ENCODE data around the gene SEZ6L.

Gene SEZ6L

DNA sequence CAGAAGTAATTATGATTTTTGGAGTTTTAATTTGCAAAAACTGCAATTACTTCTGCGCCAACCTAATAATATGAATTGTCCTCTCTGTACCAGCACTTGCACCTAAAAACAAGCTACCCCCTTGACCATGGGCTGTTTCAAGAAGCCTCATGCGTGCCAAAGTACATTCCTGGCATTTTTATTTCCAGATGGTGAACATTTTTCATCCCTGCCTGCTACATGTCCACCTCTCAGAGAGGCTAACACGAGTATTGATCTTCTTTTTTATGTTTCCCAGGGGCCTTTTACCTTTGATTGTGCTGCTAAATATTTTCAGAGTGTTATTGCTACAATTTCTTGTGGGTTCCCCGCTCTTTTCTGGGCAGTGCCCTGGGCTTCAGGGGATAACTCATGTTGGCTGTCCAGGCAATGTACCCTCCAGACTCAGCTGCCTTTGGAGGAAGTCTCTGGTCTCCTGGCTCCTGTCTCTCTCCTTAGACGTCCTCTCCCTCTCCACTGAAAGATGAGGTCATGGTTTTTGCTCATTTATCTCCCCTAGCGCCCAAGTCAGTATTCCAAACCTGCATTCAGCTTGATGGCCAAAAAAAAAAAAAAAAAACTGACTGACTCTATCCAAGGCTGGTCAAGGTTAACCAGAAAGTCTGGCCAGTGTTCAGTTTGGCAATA is 173.6 kb downstream of the SEZ6L start:
- no peak for DNase-seq

DNA sequence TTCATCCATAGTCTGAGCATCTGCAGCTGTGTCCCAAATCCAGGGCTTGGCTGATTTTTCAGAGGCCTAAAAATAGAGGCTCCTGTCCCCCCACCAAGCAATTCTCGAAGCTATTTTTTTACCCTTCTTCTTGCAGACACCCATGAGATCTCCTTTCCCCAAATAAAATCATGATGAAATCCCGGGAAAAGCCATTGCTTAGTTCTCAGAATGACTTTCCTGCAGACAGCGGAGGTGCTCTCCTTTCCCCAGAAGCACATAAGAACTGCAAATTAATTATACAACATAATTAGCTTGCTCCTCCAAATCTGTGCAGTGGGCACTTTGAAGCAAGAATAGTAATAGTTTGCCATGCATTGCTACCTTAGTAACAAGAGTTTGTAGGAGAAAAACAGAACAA is 176.2 kb downstream of the SEZ6L start:
- DNase-seq: no peak

DNA sequence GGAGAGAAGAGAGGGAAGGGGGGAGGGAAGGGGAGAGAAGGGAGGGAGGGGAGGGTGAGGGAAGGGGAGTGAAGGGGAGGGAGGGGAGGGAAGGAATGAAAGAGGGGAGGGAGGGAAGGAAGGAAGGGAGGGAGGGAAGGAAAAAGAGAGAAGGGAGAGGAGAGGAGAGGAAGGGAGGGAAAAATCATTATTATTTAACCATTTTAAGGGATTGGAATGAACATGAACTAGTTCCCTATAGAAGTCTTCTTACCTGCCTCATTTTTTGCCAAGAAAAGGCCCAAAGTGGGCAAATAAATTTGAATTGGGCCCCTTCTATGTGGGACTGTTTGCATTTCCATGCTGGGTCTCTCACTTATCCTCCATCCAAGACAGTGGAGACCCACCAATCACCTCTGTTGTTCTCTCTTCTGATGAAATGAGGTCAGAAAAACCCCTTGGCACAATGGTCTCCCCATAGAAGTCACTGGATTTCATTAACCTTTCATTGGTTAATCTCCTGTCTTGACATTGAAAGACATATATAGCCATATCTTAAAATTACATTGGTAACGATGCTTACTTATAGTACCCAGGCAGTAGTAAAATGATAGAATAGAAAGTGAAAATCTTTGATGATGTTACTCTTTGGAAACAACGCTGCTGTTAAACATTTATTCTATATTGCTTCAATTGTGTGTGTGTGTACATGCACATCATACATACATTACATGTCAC is 179.7 kb downstream of the SEZ6L start:
- no peak for DNase-seq

DNA sequence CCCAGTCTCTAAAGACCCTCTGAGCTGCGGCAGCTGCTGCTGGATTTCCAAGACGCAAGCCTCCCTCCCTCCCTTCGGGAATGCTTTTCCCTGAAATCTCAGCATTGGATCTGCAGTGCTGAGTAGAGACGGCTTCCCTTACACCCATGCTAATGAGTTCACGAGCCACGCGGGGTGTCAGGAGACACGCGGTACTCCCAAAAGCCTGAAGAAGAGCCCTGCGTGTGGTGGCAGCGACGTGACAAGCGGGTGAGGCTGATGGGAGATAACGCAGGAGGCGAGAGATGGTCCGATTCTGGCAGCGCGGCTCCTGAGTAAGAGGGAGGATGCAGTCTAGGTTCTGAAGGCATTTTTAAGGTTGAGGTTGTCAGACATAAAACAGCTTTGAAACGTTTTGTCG is 185.4 kb downstream of the SEZ6L start:
- no peak for DNase-seq

DNA sequence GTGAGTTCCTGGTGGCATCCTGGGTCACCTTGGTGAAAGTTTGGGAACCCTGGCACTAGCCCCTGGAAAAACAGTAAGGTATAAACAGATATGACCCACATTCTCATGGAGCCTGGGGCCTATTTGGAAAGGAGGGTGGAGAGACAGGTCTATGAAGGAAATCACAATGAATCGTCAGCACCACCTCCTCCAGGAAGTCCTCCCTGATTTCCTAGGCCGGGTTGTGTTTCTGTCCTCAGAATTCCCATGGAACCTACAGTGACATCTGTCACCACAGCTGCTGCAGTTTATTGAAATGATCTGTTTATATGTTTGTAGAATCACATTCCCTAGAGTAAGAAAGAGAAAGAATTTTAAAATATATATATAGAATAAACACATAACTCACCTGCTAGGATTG is 188.0 kb downstream of the SEZ6L start:
- DNase-seq: no peak

DNA sequence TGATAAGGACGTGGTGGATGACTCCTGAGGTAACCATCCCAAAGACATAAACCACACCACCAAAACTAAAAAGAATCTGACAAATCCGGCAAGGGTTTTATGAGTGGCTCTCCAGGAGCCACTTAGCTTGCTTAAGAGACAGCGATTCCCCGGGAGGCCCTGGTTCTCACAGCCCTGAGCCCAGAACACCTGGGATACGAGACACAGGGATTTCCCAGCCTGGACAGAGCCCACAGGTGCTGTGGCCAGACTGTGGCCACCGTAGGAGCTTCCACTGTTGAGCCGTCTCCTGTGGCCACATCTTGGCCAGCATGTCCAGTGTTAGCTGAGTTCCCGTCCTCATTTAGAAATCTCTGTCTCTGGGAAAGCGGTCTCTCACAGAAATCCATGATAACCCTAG is 188.6 kb downstream of the SEZ6L start:
- no peak for DNase-seq

DNA sequence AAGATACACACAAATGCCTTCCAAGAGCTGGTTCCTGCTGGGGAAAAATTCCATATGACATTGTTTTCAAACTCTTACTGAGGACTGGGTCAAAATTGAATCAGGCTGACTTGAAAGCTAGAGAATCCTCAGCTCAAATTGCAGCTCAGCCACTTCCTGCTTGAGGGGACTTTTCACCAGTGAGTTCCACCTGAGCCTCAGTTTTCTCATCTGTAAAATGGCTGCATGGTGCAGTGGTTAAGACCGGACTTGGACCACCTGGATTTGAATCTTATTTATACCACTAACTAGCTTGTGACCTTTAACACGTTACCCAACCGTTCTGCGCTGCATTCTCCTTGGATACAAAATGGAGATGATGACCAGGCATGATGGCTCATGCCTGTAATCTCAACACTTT is 189.9 kb downstream of the SEZ6L start:
- DNase-seq: no peak

DNA sequence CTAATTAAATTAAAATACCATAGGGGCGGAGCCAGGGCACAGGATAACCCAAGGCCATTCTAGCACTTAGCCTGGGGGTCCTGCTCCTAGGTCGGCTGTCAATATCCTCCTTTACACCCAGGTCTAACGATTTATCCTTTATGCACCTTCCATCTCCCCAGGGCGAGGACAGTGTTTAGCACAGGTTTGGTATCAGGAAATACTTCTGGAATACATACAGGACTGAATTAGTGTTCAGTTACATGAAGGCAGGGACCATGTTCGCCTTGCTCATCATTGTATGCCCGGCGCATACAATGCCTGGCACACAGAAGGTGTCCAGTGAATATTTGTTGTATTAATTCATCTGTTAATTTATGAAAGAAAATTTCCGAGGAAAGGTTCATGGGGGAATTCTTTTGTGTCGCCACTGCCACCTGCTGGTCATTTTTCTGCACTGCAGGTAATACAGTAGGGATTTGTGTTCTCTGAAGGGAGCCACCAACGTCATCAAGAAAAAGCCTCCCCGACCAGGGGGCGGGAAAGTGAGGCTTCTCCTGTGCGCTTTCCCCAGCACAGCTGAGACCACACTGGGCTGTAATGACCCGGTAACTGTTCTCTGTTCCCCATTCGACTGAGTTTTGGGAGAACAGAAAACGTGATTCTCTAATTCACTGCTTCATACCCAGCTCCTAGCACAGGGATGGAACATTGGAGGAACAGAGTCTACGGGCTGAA is 191.1 kb downstream of the SEZ6L start:
- DNase-seq: peak; percentile 72

DNA sequence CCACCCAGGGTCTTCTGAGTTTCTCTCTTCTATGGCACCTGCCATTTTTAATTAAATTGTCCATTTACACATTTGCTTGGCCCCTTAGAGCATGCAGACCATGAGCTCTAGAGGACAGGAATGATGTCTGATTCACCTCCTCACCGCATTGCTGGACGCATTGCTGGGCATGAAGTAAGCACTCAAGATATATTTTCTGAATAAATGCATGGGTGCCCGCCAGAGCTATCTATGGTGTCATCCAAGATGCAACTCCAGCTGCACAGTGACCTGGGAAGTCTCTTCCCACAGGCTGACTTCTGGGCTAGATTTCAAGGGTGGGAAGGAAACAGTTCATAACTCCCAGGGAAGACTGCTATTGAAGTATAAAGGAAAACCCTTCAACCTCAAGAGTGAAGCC is 193.2 kb downstream of the SEZ6L start:
- no peak for DNase-seq

DNA sequence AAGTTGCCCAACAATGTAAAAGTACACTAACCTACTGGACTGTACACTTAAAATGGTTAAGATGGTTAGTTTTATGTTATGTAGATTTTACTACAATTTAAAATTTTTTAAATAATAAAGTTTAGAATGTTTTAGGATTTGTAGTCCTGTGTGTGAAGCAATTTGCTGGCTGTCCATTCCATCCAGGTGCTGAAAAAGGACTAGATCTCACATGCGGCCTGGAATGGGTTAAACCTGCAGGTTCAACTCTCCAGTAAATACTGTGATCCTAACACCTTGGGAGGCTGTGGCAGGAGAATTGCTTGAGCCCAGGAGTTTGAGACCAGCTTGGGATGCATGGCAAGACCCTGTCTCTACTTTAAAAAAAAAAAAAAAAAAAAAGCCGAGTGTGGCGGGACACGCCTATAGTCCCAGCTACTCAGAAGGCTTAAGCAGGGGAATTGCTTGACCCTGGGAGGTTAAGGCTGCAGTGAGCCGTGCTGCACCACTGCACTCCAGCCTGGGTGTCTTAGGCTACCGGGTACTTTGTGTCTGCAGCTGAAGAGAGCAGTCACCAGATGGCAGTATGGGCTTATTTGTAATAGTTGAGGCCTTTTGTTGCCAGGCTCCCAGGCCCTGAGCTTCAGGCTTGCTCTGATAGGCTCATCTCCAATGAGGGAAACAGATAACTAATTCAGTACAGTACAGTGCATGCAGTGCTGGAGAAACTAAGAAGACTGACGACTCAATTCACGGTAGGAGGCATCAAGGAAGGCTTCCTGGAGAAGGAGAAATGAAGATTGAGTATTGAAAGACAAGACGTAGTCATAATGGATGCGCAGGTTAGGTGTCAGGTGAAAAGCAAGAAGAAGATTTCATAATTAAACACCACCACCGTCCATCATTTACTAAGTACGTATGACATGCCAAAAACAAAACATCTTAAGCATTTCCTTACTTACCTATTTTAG is 195.1 kb downstream of the SEZ6L start:
- peak; percentile 61 for DNase-seq

DNA sequence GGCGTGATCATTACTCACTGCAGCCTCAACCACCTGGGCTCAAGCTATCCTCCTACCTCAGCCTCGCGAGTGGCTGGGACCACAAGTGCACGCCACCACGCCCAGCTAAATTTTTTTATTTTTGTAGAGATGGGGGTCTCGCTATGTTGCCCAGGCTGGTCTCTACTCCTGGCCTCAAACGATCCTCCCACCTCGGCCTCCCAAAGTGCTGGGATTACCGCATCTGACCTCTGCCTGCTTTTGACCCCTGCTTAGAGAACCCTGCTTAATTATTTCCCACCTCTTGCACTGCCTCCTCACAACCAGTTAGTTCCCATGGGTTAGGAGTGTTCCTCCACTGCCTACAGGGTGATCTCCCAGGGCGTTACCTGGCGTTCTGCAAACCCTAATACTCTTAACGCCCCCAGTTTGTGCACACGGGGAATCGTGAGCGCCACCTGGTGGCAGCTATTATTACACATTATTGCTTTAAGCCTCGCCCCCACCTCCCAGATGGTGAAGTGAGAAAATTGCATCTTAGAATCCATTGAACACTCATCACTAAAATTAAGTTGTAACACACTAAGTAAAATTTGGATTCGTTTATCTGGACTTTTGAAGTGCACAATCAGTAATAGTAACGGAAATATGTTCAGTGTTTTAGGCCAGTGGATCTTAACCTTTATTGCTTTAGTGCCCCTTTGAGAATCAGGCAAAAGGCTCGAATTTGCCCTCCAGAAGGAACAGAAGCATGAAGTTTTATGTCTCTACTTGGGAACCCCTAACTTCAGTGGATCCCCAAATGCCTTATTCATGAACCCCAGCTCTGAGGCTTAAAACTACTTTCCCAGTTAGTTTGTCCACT is 198.4 kb downstream of the SEZ6L start:
- peak; percentile 69 for DNase-seq

DNA sequence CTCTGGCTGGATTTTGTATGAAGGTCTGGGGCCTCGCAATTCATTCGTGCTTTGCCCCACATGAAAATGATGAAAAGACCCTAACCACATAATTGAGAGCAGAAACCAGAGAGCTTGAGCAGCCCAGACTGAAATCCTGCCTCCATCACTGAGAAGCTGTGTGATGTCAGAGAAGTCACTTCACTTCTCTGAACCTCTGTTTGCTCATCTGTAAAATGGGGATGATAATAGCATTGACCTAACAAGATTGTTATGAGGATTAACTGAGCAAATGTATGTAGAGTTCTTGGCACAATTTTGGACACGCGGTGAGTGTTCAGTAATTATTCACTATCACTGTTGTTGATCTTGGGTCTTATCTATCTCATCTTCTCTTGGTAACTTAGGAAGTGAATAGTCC is 203.6 kb downstream of the SEZ6L start:
- no peak for DNase-seq

DNA sequence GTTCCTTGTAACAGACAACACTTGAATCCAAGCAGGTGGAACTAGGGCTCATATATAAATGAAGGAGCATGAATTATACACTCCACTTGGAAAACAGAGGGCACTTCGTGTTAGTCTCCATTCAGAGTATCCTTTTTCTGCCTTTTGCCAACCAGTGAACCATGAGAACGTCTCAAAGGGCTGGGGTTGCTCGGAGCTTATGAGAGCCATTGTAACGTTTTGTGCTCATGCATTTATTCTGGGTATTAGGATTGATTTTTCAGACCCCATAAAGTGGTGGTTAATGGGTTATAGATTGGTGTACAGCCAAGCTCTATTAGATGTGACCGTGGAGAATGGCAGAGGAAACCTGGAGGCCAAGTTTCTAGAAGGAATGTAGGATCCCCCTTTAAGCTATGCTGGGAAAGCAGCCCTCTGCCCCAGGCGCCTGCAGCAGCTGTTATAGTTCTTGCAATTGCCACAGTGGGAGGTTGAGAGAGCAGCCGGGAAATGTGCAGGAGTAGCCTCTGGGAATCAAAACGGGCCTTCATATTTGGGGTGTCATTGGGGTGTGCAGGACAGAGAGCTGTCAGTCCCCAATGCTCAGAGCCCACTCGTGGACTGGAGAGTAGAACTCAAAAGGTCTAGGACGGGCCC is 205.2 kb downstream of the SEZ6L start:
- DNase-seq: no peak

DNA sequence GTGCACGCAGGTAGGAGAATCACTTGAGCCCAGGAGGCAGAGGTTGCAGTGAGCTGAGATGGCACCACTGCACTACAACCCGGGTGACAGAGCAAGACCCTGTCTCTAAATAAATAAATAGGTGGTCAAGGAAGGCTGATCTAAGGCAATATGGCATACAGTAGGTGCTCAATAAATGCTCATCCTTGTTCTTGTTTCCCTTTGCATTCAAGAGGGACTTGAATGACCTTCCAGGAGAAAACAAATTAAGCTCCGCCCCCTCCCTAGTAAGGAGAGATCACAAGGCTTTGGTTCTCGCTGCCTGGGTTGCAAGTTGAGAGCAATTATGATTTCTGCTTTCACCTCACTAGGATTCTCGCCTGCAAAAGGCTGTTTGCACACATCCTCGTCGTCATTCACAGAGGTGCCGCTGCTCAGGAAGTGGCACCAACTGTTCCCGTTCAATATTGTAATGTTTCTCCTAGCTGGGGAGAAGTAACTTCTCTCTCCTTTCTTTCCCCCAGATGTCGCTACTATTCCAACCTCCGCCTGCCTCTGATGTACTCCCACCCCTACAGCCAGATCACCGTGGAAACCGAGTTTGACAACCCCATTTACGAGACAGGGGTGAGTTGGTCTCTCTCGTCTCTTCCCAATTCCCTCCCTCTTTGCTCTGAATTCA is 208.0 kb downstream of the SEZ6L start:
- DNase-seq: no peak

DNA sequence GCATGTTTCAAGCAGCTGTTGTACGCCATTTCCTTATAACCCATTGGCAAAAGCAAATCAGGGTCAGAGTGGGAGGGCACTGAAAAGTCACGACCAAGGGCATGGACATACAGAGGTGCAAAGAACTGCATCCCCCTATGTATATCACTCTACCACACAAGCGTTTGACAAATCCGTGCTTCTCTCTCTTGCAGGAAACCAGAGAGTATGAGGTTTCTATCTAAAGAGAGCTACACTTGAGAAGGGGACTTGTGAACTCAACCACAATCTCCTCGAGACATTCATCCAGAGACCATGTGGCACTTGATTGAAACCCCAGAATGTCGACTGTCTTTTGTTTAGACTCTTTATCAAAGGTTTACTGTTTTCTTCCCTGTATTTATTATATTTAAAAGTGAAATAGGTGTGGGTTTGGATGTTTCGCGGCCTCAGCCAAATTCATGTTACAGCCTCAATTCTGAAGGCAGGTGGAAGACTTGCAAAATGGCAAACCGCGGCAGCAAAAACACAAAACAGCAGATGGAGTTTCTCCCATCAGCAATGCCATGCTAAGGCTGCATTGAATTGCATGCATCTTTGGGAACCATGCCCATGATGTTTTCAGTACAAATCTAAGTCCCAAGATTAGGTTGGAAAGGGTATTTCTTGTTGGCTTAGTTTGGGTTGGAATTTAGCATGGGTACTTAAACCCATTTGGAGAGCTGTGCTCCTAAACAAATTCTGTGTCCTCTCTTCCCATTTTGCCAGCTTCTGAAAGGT is 211.0 kb downstream of the SEZ6L start:
- DNase-seq: no peak

DNA sequence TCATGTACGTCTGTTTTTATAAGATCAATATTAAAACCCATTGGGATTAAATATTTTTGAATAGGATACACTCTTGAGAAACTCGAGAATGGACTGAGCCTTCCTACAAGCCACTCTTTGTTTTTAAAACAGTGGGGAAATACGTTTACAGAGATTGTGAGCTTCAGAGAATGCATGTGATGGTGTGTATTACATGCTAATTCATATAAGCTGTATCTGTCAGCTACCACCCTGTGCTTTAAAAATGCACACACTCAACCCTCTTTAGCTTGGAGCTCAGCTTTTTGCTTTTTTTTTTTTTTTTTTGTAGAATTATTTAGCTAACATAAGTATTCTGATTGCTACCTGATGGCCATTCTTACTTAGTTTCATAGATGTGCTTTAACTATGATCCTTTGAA is 213.5 kb downstream of the SEZ6L start:
- no peak for DNase-seq

DNA sequence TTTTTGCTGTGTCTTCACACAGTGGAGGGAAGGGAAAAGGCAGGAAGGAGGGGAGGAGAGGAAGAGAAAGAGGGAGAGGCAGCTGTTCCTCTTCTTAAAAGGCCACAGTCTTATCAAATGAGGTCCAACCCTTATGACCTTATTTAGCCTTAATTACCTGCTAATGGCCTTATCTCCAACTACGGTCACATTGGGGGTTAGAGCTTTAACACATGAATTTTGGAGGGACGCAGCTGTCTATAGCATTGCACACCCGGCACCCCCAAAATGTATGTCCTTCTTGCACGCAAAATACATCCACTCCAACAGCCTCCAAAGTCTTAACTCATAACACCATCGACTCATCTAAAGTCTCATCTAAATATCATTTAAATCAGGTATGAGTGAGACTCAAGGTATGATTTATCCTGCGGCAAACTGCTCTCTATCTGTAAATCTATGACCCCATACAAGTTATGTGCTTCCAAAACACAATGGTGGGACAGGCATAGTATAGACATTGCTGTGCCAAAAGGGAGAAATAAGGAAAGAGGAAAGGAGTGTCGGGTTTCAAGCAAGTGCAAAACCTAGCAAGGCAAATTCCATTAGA is 214.8 kb downstream of the SEZ6L start:
- no peak for DNase-seq

DNA sequence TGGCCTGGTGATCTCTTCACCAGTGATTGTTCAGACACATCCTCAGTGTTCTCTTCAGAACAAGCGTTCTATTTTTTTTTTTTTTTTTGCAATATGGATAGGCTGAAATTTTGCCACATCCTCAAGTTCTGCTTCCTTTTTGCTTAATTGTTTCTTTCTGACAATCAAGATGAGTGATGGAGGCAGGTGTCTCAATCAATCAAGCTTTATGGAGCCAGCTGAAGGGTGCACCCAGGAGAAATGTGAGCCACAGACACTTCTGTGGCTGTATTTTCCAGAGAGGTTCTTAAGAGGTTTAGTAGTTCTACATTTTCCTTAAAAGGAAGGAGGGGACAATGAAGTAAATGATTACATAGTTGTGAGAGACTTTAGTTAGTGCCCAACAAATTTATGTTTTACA is 215.9 kb downstream of the SEZ6L start:
- DNase-seq: no peak

DNA sequence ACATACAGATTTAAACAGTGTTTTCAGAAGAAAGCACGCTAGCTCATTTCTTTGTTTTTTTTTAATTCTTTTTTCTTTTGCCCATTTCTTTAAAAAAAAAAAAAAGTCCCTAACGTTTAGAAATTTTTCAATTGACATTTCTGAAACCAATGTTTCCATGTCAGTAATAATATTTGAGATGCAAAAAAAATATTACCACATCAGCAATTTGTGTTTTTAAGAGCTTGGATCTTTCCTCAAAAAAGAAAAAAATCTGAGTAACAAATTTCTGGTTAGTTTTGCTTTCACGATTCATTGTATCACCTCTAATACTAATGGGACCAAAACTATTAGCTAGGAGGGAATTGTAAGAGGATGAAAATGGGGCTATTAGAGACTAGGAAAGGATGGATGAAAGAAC is 219.9 kb downstream of the SEZ6L start:
- DNase-seq: no peak

DNA sequence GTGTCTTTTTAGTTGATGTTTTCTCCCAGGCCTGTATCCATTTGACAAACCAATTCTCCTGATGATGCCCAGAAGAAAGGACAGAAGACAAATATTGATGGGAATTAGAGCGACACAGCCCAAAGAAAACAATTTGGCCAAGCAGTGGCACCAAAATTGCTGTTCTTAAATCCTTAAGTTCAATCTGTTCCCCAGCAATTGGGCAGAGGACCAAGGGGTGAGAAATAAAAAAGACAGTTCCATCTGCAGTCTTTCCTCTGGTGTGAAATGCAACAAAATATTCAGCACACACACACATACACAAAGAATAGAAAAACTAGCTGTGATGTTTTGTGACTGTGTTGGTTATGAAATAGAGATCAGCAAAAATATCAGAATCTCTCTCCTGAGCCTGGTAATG is 221.8 kb downstream of the SEZ6L start:
- DNase-seq: no peak

Measured in stimulated activated CD4-positive, alpha-beta T cell treated with anti-CD3 and anti-CD28 coated beads, Interleukin-4, amount 100 ng/mL, for 24 hours (primary cell).